MG63 (cell line): ENCODE measurements around the gene TTC23. TPM values are rescaled to one million over a fixed set of nuclear protein-coding genes. Genes with fewer than 3 reads are reported as not detected.
"Not testable (repeated sequence)": the region's sequence is repeated elsewhere in the genome, so short reads cannot be mapped to it uniquely, and the experiment has no call there.

ENCODE experiments used
- DNase-seq: peaks from one replicate; pipeline ENCODE4 v3.0.0-alpha.2; 2020
- H3K27me3 ChIP-seq: fragments of 250-450 bp; sonication (Bioruptor Pico); 2 replicates; pipeline ENCODE4 v1.5.1; 2020; ENCODE audit warnings: mild to moderate bottlenecking, moderate library complexity
- H3K36me3 ChIP-seq: fragments of 250-450 bp; sonication (Bioruptor Pico); 2 replicates; pipeline ENCODE4 v1.5.1; 2020; ENCODE audit warnings: mild to moderate bottlenecking, moderate library complexity
- H3K4me3 ChIP-seq: fragments of 250-450 bp; sonication (Bioruptor Pico); 2 replicates; pipeline ENCODE4 v1.5.1; 2020; ENCODE audit warnings: mild to moderate bottlenecking, moderate library complexity
- H3K9me3 ChIP-seq: fragments of 250-450 bp; sonication (Bioruptor Pico); 2 replicates; pipeline ENCODE4 v1.5.1; 2020; ENCODE audit warnings: mild to moderate bottlenecking, moderate library complexity
- total RNA-seq: library from RNA; depleted of rRNA; stranded (reverse); fragments of >200 nt; shearing (Covaris generic); gene quantifications from 2 replicates; pipeline ENCODE4 v1.2.3, GENCODE V29; 2014; ENCODE audit warnings: low replicate concordance

The TTC23 gene
- total RNA-seq, 1 experiment from 2014 or later = 12.2 TPM

- Histone ChIP-seq H3K27me3 (no peaks in the 10 kb centered on the region), H3K4me3 (no peak overlapping the region), H3K36me3 (no peaks in the 10 kb centered on the region), H3K9me3 (no peaks in the 10 kb centered on the region)
- DNase-seq = peak; percentile 67
Measured at GRCh38 chr15:99253381-99254090, 4.2 kb upstream of the TTC23 start.

- H3K4me3 ChIP-seq = no peak overlapping the region; the same call in 1 of the 2 replicates
- H3K36me3 ChIP-seq = no peaks in the 10 kb centered on the region
- H3K27me3 ChIP-seq = no peaks in the 10 kb centered on the region
- no peak for DNase-seq
- H3K9me3 ChIP-seq = no peaks in the 10 kb centered on the region
Measured at GRCh38 chr15:99252326-99252725, 2.9 kb upstream of the TTC23 start.

- DNase-seq = peak; percentile 97
- peak within 1 kb of the TSS; percentile 66 for H3K4me3 ChIP-seq
- H3K27me3 ChIP-seq = no peaks in the 10 kb centered on the region
- H3K9me3 ChIP-seq = no peaks in the 10 kb centered on the region
- H3K36me3 ChIP-seq = no peaks in the 10 kb centered on the region
Measured at GRCh38 chr15:99250857-99251841, 1.8 kb upstream of the TTC23 start, which contains the start of gene LRRC28. Gene LRRC28 (plus strand): TSS chr15:99251481. CDS start chr15:99255958, 4,477 bp downstream.

DNA sequence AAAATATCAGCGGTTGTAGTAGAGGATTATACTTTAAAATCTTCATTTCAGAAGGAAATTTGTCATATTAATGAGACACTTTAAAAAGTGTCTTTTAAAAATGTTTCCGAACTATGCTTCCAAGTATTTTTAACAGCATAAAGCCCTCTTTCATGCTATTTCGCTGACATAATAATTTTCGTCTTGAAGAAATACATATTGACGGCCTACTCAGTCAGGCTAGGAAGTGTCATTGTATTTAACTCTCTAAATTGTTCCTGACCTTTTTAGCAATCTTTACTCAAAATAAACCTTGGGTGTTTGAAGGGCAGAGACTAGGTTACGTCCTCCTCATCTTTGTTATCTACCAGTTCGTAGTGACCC lies 1.1 kb upstream of the TTC23 start:
- no peak for DNase-seq
- Histone ChIP-seq H3K4me3 (peak overlapping the region; percentile 66), H3K27me3 (no peaks in the 10 kb centered on the region), H3K9me3 (no peaks in the 10 kb centered on the region), H3K36me3 (no peaks in the 10 kb centered on the region)

DNA sequence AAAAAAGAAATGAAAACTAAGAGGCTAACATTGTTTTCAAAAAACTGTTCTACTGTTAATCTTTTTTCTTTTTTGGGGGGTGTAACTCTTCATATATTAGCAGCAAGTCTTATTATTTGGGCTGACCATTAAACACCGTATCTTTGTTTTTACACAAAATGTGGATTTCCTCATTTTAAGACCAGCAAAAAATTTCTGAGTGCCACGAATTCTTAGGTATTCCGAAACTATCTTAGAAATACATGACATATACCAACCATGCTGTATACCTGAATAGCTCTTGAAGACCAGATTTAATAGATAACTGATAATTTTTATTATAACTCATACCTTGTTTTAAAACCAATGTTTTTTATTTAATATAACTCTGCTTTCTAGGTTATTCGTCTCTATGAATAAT lies 620 bp upstream of the TTC23 start:
- peak overlapping the region; percentile 66 for H3K4me3 ChIP-seq
- H3K27me3 ChIP-seq = no peaks in the 10 kb centered on the region
- H3K36me3 ChIP-seq = no peaks in the 10 kb centered on the region
- no peak for DNase-seq
- no peaks in the 10 kb centered on the region for H3K9me3 ChIP-seq

- H3K36me3 ChIP-seq = no peaks in the 10 kb centered on the region
- no peaks in the 10 kb centered on the region for H3K9me3 ChIP-seq
- H3K4me3 ChIP-seq = peak overlapping the region; percentile 66
- H3K27me3 ChIP-seq = no peaks in the 10 kb centered on the region
- DNase-seq = no peak
Measured at GRCh38 chr15:99248000-99248715, 1.2 kb downstream of the TTC23 start.

- Histone ChIP-seq H3K4me3 (no peak overlapping the region), H3K27me3 (no peaks in the 10 kb centered on the region), H3K9me3 (no peaks in the 10 kb centered on the region)
Measured at GRCh38 chr15:99247062-99247461, 2.3 kb downstream of the TTC23 start.

DNA sequence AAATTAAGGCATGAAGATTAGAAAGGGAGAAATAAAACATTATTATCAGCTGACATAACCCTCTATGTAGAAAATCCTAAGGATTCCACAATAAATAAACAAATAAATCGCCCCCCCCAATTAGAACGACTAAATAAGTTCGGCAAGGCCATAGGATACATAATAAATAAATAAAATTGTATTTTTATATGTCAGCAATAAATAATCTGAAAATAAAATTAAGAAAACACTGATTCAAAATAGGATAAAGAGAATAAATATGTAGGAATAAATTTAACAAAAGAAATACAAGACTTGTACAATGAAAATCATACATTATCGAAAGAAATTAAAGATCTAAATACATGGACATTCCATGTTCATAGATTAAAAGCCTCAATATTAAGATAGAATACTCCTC lies 5.1 kb downstream of the TTC23 start:
- Histone ChIP-seq H3K9me3 (no peaks in the 10 kb centered on the region), H3K27me3 (no peaks in the 10 kb centered on the region), H3K36me3 (peaks cover 9% of the 10 kb centered on the region), H3K4me3 (no peak overlapping the region)
- DNase-seq = no peak

More at GRCh38 chr15:99247062-99247461, 2.3 kb downstream of the TTC23 start:
- H3K36me3 ChIP-seq = no peaks in the 10 kb centered on the region
- DNase-seq = no peak

GRCh38 chr15:99241752-99242151 lies 7.6 kb downstream of the TTC23 start:
- no peaks in the 10 kb centered on the region for H3K27me3 ChIP-seq
- H3K4me3 ChIP-seq = no peak overlapping the region
- no peaks in the 10 kb centered on the region for H3K9me3 ChIP-seq
- no peak for DNase-seq
- peaks cover 12% of the 10 kb centered on the region for H3K36me3 ChIP-seq

DNA sequence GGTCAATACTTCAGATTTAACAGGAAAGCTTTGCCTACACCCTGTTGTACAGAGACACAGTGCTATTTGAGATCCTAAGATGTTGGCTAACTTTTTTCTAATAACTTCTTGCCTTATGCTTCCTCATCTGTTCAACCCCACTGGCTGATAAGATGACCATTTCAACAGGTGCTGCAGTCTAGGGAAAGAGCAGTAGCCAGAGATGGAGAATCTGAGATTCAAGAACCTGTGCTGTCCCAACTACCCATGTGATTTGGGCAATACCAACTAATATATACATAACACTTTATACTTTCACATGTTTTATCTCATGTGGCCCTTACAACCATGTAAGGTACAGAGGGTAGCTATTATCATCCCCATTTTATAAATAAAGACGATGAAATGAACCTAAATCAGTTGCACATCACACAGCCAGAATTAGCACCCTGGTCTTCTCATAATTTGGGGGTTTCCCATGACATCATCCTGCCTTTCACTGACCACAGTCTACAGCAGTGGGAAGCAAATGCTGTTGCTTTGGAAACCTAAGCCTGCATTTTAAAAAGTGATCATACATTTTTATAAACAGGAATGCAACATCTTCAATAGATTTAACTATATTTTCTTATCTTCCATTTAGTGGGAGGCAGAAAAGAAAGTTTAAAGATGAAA lies 9.7 kb downstream of the TTC23 start:
- Histone ChIP-seq H3K9me3 (no peaks in the 10 kb centered on the region), H3K4me3 (no peak overlapping the region), H3K36me3 (peaks cover 16% of the 10 kb centered on the region), H3K27me3 (no peaks in the 10 kb centered on the region)
- no peak for DNase-seq

- Histone ChIP-seq H3K4me3 (no peak overlapping the region), H3K9me3 (no peaks in the 10 kb centered on the region), H3K36me3 (peaks cover 16% of the 10 kb centered on the region), H3K27me3 (no peaks in the 10 kb centered on the region)
- no peak for DNase-seq
Measured at GRCh38 chr15:99238849-99239248, 10.5 kb downstream of the TTC23 start.

DNA sequence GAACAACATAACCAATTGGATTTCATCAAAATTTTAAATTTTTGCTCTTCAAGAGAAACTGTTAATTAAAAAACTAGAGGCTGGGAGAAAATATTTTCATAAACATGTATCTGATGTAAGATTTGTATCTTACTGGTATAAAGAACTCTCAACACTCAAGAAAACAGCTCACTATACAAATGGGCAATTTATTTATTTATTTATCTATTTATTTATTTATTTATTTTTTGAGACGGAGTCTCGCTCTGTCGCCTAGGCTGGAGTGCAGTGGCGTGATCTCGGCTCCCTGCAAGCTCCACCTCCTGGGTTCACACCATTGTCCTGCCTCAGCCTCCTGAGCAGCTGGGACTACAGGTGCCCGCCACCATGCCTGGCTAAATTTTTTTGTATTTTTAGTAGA lies 15.2 kb downstream of the TTC23 start:
- not testable (repeated sequence) for H3K27me3 ChIP-seq, DNase-seq, H3K36me3 ChIP-seq, H3K4me3 ChIP-seq, H3K9me3 ChIP-seq

DNA sequence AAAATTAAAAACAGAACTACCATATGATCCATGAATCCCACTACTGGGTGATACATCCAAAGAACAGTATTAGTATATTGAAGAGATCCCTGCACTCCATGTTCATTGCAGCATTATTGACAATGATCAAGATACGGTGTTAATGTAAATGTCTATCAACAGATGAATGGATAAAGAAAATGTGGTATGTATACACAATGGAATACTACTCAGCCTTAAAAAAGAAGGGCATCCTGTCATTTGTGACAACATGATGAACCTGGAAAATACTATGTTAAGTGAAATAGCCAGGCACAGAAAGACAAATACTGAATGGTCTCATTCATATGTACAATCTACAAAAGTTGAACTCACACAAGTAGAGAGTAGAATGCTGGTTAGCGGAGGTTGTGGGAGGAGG lies 16.6 kb downstream of the TTC23 start:
- H3K4me3 ChIP-seq = no peak overlapping the region
- H3K9me3 ChIP-seq = no peaks in the 10 kb centered on the region
- no peaks in the 10 kb centered on the region for H3K27me3 ChIP-seq
- peaks cover 6% of the 10 kb centered on the region for H3K36me3 ChIP-seq
- DNase-seq = no peak

DNA sequence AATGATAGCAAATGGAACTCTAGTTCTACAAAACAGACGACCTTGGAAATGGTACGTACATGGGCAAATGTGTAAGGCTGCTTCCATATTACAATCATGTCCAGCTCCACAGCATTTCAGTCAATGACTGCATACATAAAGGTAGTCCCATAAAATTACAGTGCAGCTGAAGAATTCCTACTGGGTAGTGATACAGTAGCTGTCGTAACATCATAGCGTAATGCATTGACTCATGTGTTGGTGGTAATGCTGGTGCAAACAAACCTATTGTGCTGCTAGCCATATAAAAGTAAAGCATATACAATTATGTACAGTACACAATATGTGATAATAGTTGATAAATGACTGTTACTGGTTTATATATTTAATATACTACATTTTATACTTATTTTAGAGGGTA lies 18.5 kb downstream of the TTC23 start:
- Histone ChIP-seq H3K36me3 (peaks cover 7% of the 10 kb centered on the region), H3K4me3 (no peak overlapping the region), H3K27me3 (no peaks in the 10 kb centered on the region), H3K9me3 (no peaks in the 10 kb centered on the region)
- no peak for DNase-seq

DNA sequence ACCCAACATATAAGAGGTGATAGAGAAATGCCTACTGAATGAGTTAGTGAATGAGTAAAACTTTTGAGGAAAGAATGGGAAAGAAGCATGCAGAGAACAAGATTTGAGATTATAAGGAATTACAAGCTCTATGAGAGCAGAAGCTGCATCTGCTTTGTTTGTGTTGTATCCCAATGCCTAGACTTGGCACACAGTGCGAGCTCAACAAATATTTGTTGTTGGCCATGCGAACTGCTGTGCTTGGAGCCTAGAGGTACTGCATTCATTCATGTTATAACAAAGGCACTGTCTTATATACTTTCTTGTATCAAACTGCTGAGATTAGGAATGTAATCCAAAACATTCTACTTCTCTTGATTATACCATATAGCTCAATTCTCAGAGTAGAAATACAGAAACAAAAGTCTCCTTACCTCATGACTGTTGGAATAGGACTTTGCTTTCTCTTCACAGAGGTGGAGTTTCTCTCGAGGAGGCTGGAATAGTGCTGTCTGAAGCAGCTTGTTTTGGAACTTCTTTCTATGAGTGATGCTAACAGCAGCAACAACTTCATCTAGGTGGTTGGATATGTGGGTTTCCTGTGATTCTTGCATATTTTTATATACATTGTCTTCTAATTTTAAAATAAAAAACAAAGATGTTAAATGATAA lies 21.1 kb downstream of the TTC23 start:
- H3K27me3 ChIP-seq = no peaks in the 10 kb centered on the region
- DNase-seq = no peak
- H3K36me3 ChIP-seq = peaks cover 16% of the 10 kb centered on the region
- no peaks in the 10 kb centered on the region for H3K9me3 ChIP-seq
- H3K4me3 ChIP-seq = no peak overlapping the region

GRCh38 chr15:99226802-99227201 lies 22.6 kb downstream of the TTC23 start:
- Histone ChIP-seq H3K4me3 (no peak overlapping the region), H3K9me3 (no peaks in the 10 kb centered on the region), H3K36me3 (peaks cover 15% of the 10 kb centered on the region), H3K27me3 (no peaks in the 10 kb centered on the region)
- DNase-seq = no peak
